ENCODE results near the gene JSRP1. TPM values are rescaled to one million over a fixed set of nuclear protein-coding genes. Genes with fewer than 3 reads are reported as not detected.

JSRP1 gene
- total and polyA plus RNA-seq, 10 of the 15 experiments (the other 5 are each of a cell fraction or from before 2014, with no cell fraction given): 0.41 to 0.91 (median 0.49) TPM; not detected in 7

- no peaks in the 10 kb centered on the region for H4K20me1 ChIP-seq (ENCODE audit: control insufficient read depth, insufficient read depth)
- no peak overlapping the region for H3K27ac ChIP-seq (ENCODE audit: control insufficient read depth, insufficient read depth)
- ChIA-PET RAD21 (ENCODE audit: unreplicated experiment) (no interaction called here), SMC1A (ENCODE audit: uncharacterized antibody, unreplicated experiment) (no interaction called here), POLR2A (no interaction called here), CTCF (interaction anchor here (0.6 kb wide), 1 partner anchor 30 kb away, joined by 3 read pairs; no protein-coding TSS in a partner anchor)
- no peaks in the 10 kb centered on the region for H3K79me2 ChIP-seq (ENCODE audit: control insufficient read depth, insufficient read depth, low read length)
- BruUV-seq (replicated peaks): no TSS peak
- H3K9ac ChIP-seq (ENCODE audit: control insufficient read depth, insufficient read depth, low read length): no peak overlapping the region
- no peaks in the 10 kb centered on the region for H3K9me3 ChIP-seq (replicated peaks; ENCODE audit: control insufficient read depth, insufficient read depth, low read length)
- 100% methylated on average over 17 of the region's 17 CpGs for WGBS (ENCODE audit: insufficient coverage, insufficient replicate concordance, low lambda C conversion rate, missing lambda C conversion rate)
- no peaks in the 10 kb centered on the region for H3K27me3 ChIP-seq (replicated peaks in 1 of 2; ENCODE audit: control insufficient read depth in 2 of 2, insufficient read depth in 2 of 2, low read length in 1 of 2)
- TF ChIP-seq SREBF1 (IDR thresholded peaks at IDR 0.05; ENCODE audit: low read length): no peak
- TF ChIP-seq POU2F2 (IDR thresholded peaks at IDR 0.05; ENCODE audit: borderline replicate concordance, low read depth, low read length): no peak
- H3K4me2 ChIP-seq (ENCODE audit: control insufficient read depth, insufficient read depth): no peak overlapping the region
- intact Hi-C loops (cut with micrococcal nuclease; ENCODE audit: unreplicated experiment) (no loop called here), in situ Hi-C loops (cut with MboI) (no loop called here)
- ATAC-seq: no peak
- peaks cover 24 to 62% of the 10 kb centered on the region in 2 experiments; a peak in 3 of 4 replicates for H3K36me3 ChIP-seq (ENCODE audit: control insufficient read depth in 2 of 2, insufficient read depth in 2 of 2, low read length in 1 of 2)
- H3K4me1 ChIP-seq (ENCODE audit: control insufficient read depth, insufficient read depth, low read length): no peaks in the 10 kb centered on the region
- H2AFZ ChIP-seq (ENCODE audit: control insufficient read depth, low read depth, low read length): no peak overlapping the region
- H3K4me3 ChIP-seq: no peak overlapping the region
- no peak for FAIRE-seq
- no peak for DNase-seq (ENCODE audit: low read depth, low spot score)
Observed at GRCh38 chr19:2209408-2209807, 46.8 kb downstream of the JSRP1 start.

- POLR2A ChIA-PET: no interaction called here
- H3K79me2 ChIP-seq (ENCODE audit: control insufficient read depth, insufficient read depth, low read length): no peaks in the 10 kb centered on the region
- 90% methylated on average over 9 of the region's 10 CpGs for WGBS (ENCODE audit: insufficient coverage, insufficient replicate concordance, low lambda C conversion rate, missing lambda C conversion rate)
- BruUV-seq (replicated peaks): no TSS peak
- no peak overlapping the region for H3K4me3 ChIP-seq
- no peak for TF ChIP-seq GABPA (IDR thresholded peaks at IDR 0.05; ENCODE audit: low read depth)
- TF ChIP-seq, protein P1, sequence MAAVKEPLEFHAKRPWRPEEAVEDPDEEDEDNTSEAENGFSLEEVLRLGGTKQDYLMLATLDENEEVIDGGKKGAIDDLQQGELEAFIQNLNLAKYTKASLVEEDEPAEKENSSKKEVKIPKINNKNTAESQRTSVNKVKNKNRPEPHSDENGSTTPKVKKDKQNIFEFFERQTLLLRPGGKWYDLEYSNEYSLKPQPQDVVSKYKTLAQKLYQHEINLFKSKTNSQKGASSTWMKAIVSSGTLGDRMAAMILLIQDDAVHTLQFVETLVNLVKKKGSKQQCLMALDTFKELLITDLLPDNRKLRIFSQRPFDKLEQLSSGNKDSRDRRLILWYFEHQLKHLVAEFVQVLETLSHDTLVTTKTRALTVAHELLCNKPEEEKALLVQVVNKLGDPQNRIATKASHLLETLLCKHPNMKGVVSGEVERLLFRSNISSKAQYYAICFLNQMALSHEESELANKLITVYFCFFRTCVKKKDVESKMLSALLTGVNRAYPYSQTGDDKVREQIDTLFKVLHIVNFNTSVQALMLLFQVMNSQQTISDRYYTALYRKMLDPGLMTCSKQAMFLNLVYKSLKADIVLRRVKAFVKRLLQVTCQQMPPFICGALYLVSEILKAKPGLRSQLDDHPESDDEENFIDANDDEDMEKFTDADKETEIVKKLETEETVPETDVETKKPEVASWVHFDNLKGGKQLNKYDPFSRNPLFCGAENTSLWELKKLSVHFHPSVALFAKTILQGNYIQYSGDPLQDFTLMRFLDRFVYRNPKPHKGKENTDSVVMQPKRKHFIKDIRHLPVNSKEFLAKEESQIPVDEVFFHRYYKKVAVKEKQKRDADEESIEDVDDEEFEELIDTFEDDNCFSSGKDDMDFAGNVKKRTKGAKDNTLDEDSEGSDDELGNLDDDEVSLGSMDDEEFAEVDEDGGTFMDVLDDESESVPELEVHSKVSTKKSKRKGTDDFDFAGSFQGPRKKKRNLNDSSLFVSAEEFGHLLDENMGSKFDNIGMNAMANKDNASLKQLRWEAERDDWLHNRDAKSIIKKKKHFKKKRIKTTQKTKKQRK (IDR thresholded peaks at IDR 0.05; ENCODE audit: low read depth, low read length): no peak
- no peak for TF ChIP-seq POLR2AphosphoS5 (IDR thresholded peaks at IDR 0.05; ENCODE audit: low read length)
- no peak for TF ChIP-seq HSF1 (IDR thresholded peaks at IDR 0.05; ENCODE audit: low read depth, low read length)
- no peak for TF ChIP-seq IKZF2 (IDR thresholded peaks at IDR 0.05)
- intact Hi-C loops (cut with micrococcal nuclease; ENCODE audit: unreplicated experiment) (no loop called here), in situ Hi-C loops (cut with MboI) (no loop called here)
- SMC1A ChIA-PET (ENCODE audit: uncharacterized antibody, unreplicated experiment): no interaction called here
- RAD21 ChIA-PET (ENCODE audit: unreplicated experiment): interaction anchor here (0.6 kb wide), 1 partner anchor 56 kb away, joined by 5 read pairs; no protein-coding TSS in a partner anchor
- no peak for ATAC-seq
- no peaks in the 10 kb centered on the region for H3K9me3 ChIP-seq (replicated peaks; ENCODE audit: control insufficient read depth, insufficient read depth, low read length)
- no peaks in the 10 kb centered on the region for H3K4me1 ChIP-seq (ENCODE audit: control insufficient read depth, insufficient read depth, low read length)
- FAIRE-seq: no peak
- H3K27me3 ChIP-seq (replicated peaks in 1 of 2; ENCODE audit: control insufficient read depth in 2 of 2, insufficient read depth in 2 of 2, low read length in 1 of 2): no peaks in the 10 kb centered on the region
- H3K9ac ChIP-seq (ENCODE audit: control insufficient read depth, insufficient read depth, low read length): no peak overlapping the region
- CTCF ChIA-PET: interaction anchor here (0.6 kb wide), 1 partner anchor 30 kb away, joined by 3 read pairs; no protein-coding TSS in a partner anchor
- H3K27ac ChIP-seq (ENCODE audit: control insufficient read depth, insufficient read depth): no peak overlapping the region
- no peaks in the 10 kb centered on the region for H4K20me1 ChIP-seq (ENCODE audit: control insufficient read depth, insufficient read depth)
- peaks cover 24 to 62% of the 10 kb centered on the region in 2 experiments; a peak in 3 of 4 replicates for H3K36me3 ChIP-seq (ENCODE audit: control insufficient read depth in 2 of 2, insufficient read depth in 2 of 2, low read length in 1 of 2)
- DNase-seq (ENCODE audit: low read depth, low spot score): no peak
- no peak overlapping the region for H3K4me2 ChIP-seq (ENCODE audit: control insufficient read depth, insufficient read depth)
- no peak overlapping the region for H2AFZ ChIP-seq (ENCODE audit: control insufficient read depth, low read depth, low read length)
Observed at GRCh38 chr19:2208975-2209374, 47.2 kb downstream of the JSRP1 start.

Measured in GM12878 (cell line).